PC-9 (cell line): ENCODE measurements around the gene RILP.

Experiments used
- EZH2 ChIP-seq: fragments of 200-600 bp; sonication (generic); IDR thresholded peaks from 2 replicates; pipeline ENCODE4 v1.8.0; 2017; ENCODE audit warnings: antibody characterized with exemption, low read depth
- TF ChIP-seq, protein P1 (sequence below): fragments of 200-600 bp; sonication (generic); conservative IDR thresholded peaks from 2 replicates; pipeline ENCODE4 v1.6.1; 2017; ENCODE audit warnings: mixed run types, antibody characterized with exemption, mild to moderate bottlenecking, moderate library complexity

DNA sequence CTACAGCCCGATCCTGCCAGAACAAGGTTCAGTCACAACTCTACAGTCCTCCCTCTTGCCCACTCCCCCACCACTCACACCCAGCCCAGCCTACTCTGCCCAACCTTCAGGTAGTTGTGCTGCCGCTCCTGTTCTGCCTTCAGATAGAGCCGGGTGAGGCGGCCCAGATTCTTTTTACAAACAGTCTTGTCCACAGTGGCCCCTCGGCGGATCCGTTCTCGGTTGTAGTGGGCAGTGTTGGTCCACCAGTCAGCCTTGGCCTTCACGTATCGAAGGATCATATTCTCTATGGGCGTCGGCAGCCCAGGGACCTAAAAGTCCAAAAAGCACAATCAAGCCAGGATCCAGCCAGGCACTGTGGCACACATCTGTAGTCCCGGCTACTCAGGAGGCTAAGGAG is 26.7 kb upstream of the RILP start:
- TF ChIP-seq, protein P1, sequence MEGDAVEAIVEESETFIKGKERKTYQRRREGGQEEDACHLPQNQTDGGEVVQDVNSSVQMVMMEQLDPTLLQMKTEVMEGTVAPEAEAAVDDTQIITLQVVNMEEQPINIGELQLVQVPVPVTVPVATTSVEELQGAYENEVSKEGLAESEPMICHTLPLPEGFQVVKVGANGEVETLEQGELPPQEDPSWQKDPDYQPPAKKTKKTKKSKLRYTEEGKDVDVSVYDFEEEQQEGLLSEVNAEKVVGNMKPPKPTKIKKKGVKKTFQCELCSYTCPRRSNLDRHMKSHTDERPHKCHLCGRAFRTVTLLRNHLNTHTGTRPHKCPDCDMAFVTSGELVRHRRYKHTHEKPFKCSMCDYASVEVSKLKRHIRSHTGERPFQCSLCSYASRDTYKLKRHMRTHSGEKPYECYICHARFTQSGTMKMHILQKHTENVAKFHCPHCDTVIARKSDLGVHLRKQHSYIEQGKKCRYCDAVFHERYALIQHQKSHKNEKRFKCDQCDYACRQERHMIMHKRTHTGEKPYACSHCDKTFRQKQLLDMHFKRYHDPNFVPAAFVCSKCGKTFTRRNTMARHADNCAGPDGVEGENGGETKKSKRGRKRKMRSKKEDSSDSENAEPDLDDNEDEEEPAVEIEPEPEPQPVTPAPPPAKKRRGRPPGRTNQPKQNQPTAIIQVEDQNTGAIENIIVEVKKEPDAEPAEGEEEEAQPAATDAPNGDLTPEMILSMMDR: no peak
- no peak for TF ChIP-seq EZH2
